ENCODE data around the gene ADAT1. TPM values are rescaled to one million over a fixed set of nuclear protein-coding genes. Genes with fewer than 3 reads are reported as not detected.
A peak's percentile ranks its signal among the peaks of the same experiment; 100 is the strongest.

Gene ADAT1
- total and polyA plus RNA-seq, 2 of the 13 experiments (the other 11 are each of a cell fraction or from before 2014, with no cell fraction given) = 18.4 to 40.8 TPM

DNA sequence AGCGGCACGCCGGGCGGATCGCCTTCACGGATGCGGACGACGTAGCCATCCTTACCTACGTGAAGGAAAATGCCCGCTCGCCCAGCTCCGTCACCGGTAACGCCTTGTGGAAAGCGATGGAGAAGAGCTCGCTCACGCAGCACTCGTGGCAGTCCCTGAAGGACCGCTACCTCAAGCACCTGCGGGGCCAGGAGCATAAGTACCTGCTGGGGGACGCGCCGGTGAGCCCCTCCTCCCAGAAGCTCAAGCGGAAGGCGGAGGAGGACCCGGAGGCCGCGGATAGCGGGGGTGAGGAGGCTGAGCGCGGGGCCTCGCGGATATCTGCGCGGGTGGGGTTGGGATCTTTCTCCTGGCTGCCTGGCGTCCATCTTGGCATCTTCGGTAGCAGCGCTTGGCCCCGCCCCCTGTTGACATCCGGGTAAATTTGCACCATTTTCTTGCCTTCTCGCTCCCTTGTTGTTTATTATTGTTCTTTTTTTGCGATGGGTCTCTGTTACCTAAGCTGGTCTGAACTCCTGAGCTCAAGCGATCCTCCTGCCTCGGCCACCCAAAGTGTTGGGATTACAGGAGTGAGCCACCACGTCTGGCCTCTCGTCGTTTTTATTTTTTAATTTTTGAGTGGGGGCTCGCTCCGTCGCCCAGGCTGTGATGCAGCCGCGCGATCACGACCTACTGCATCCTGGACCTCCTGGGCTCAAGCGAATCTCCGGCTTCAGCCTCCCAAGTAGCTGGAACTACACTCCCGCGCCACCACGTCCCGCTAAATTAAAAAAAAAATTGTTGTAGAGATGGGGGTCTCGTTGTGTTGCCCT, 25.4 kb upstream of the ADAT1 start (continued):
- TF ChIP-seq, protein P1, sequence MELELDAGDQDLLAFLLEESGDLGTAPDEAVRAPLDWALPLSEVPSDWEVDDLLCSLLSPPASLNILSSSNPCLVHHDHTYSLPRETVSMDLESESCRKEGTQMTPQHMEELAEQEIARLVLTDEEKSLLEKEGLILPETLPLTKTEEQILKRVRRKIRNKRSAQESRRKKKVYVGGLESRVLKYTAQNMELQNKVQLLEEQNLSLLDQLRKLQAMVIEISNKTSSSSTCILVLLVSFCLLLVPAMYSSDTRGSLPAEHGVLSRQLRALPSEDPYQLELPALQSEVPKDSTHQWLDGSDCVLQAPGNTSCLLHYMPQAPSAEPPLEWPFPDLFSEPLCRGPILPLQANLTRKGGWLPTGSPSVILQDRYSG (CRISPR knock-in tag; IDR thresholded peaks at IDR 0.05) = no peak
- TF ChIP-seq RORA (CRISPR knock-in tag; IDR thresholded peaks at IDR 0.05) = no peak
- no peak for TF ChIP-seq ISL2 (CRISPR knock-in tag; IDR thresholded peaks at IDR 0.05)
- peak; percentile 74 for TF ChIP-seq YEATS4 (CRISPR knock-in tag; IDR thresholded peaks at IDR 0.05; ENCODE audit: borderline replicate concordance)
- TF ChIP-seq ZNF251 (CRISPR knock-in tag; IDR thresholded peaks at IDR 0.05) = no peak
- TF ChIP-seq, protein P2, sequence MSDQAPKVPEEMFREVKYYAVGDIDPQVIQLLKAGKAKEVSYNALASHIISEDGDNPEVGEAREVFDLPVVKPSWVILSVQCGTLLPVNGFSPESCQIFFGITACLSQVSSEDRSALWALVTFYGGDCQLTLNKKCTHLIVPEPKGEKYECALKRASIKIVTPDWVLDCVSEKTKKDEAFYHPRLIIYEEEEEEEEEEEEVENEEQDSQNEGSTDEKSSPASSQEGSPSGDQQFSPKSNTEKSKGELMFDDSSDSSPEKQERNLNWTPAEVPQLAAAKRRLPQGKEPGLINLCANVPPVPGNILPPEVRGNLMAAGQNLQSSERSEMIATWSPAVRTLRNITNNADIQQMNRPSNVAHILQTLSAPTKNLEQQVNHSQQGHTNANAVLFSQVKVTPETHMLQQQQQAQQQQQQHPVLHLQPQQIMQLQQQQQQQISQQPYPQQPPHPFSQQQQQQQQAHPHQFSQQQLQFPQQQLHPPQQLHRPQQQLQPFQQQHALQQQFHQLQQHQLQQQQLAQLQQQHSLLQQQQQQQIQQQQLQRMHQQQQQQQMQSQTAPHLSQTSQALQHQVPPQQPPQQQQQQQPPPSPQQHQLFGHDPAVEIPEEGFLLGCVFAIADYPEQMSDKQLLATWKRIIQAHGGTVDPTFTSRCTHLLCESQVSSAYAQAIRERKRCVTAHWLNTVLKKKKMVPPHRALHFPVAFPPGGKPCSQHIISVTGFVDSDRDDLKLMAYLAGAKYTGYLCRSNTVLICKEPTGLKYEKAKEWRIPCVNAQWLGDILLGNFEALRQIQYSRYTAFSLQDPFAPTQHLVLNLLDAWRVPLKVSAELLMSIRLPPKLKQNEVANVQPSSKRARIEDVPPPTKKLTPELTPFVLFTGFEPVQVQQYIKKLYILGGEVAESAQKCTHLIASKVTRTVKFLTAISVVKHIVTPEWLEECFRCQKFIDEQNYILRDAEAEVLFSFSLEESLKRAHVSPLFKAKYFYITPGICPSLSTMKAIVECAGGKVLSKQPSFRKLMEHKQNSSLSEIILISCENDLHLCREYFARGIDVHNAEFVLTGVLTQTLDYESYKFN (CRISPR knock-in tag; conservative IDR thresholded peaks at IDR 0.05) = no peak
- TF ChIP-seq POLR2G (IDR thresholded peaks at IDR 0.05; ENCODE audit: low read depth, low read length) = peak; percentile 42
- TF ChIP-seq ZNF577 (CRISPR knock-in tag; IDR thresholded peaks at IDR 0.05; ENCODE audit: borderline replicate concordance, low read depth) = no peak
- no peak for TF ChIP-seq REPIN1 (CRISPR knock-in tag; IDR thresholded peaks at IDR 0.05; ENCODE audit: borderline replicate concordance, low read depth)
- TF ChIP-seq SALL1 (CRISPR knock-in tag; IDR thresholded peaks at IDR 0.05) = peak; percentile 33; the same call in 1 of the 2 replicates
- TF ChIP-seq, protein P3, sequence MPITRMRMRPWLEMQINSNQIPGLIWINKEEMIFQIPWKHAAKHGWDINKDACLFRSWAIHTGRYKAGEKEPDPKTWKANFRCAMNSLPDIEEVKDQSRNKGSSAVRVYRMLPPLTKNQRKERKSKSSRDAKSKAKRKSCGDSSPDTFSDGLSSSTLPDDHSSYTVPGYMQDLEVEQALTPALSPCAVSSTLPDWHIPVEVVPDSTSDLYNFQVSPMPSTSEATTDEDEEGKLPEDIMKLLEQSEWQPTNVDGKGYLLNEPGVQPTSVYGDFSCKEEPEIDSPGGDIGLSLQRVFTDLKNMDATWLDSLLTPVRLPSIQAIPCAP (CRISPR knock-in tag; IDR thresholded peaks at IDR 0.05; ENCODE audit: low read depth) = no peak
- TF ChIP-seq PPARG (CRISPR knock-in tag; conservative IDR thresholded peaks at IDR 0.05) = no peak
- TF ChIP-seq ZNF710 (CRISPR knock-in tag; IDR thresholded peaks at IDR 0.05; ENCODE audit: borderline replicate concordance) = no peak
- no peak for TF ChIP-seq ATF1 (CRISPR knock-in tag; IDR thresholded peaks at IDR 0.05)
- no peak; the same call in 1 of the 2 replicates for TF ChIP-seq TBX2 (CRISPR knock-in tag; IDR thresholded peaks at IDR 0.05; ENCODE audit: borderline replicate concordance)
- no peak for TF ChIP-seq ZKSCAN5 (CRISPR knock-in tag; IDR thresholded peaks at IDR 0.05)
- TF ChIP-seq EP300 (IDR thresholded peaks at IDR 0.05; ENCODE audit: low read depth in 2 of 2, low read length in 2 of 2) = no peak
- no peak for TF ChIP-seq EP300 (CRISPR knock-in tag; IDR thresholded peaks at IDR 0.05; ENCODE audit: borderline replicate concordance)
- no peak for TF ChIP-seq MEF2D (CRISPR knock-in tag; IDR thresholded peaks at IDR 0.05)
- TF ChIP-seq MXI1 (IDR thresholded peaks at IDR 0.05; ENCODE audit: borderline replicate concordance, low read depth, low read length) = peak; percentile 41; the same call in 1 of the 3 replicates
- no peak for TF ChIP-seq ZNF652 (CRISPR knock-in tag; IDR thresholded peaks at IDR 0.05; ENCODE audit: borderline replicate concordance, low read depth)
- no peak for TF ChIP-seq ZNF160 (CRISPR knock-in tag; IDR thresholded peaks at IDR 0.05)
- TF ChIP-seq SP2 (CRISPR knock-in tag; IDR thresholded peaks at IDR 0.05) = no peak
